KG1 (cell line): ENCODE measurements around the gene INTS2.
"Not testable (repeated sequence)": the region's sequence is repeated elsewhere in the genome, so short reads cannot be mapped to it uniquely, and the experiment has no call there.

Experiments
- DNase-seq: peaks from one replicate; lab custom pipeline; 2025; lab: John Stamatoyannopoulos, UW

The INTS2 gene

DNA sequence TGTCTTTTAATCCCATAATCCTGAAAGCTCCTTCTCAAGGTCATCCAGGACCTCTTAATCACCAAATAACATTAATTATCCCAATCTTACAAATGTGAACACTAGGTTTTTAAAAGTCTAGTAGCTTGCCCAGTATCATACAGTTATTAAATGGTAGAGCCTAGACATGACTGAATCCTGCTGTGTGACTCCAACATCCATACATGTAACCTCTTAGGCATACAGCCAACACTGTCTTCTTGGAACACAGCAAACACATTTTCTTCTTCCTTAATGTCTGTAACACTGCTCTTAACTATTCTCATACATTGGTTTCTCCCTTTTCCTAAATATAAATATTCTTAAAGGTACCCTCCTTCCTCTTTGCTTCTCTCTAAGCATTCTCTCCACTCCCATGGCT is 78.1 kb downstream of the INTS2 start:
- no peak for DNase-seq

GRCh38 chr17:61848896-61849295 is 78.9 kb downstream of the INTS2 start:
- DNase-seq, result no peak

- DNase-seq, result no peak
Measured at GRCh38 chr17:61848247-61848646, 79.5 kb downstream of the INTS2 start.

- DNase-seq, result no peak
Measured at GRCh38 chr17:61847659-61848058, 80.1 kb downstream of the INTS2 start.

DNA sequence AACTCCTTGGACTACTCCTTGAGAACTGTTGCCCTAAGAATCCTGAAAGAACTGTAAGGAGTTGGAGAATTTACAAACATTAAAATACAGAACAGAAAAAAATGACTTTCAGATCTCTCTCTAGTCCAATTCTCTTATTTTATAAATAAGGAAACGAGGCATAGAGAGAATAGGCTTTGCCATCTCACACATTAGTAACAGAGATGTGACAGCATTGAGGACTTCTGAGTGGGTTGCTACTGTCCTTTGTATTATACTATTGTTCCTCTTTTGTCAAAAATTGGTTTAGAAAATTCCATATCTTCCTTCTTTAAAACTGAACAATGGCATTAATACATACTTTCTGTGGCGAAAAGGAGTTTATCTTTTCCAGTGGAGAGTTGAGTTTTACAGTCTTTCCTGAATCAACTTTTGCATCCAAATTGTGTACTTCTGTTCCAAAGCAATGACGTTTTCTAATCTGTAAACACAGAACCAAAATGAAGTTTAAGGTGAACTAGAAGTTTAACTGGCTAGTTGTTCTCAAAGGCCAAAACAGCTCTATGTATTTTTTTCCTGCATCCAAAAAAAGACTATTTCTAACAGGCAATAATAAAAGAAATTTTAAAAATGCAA is 80.9 kb downstream of the INTS2 start:
- no peak for DNase-seq

GRCh38 chr17:61846088-61846487 is 81.7 kb downstream of the INTS2 start:
- DNase-seq, result no peak

- DNase-seq, result no peak
Measured at GRCh38 chr17:61843435-61843834, 84.3 kb downstream of the INTS2 start.

- no peak for DNase-seq
Measured at GRCh38 chr17:61842899-61843298, 84.9 kb downstream of the INTS2 start.

DNA sequence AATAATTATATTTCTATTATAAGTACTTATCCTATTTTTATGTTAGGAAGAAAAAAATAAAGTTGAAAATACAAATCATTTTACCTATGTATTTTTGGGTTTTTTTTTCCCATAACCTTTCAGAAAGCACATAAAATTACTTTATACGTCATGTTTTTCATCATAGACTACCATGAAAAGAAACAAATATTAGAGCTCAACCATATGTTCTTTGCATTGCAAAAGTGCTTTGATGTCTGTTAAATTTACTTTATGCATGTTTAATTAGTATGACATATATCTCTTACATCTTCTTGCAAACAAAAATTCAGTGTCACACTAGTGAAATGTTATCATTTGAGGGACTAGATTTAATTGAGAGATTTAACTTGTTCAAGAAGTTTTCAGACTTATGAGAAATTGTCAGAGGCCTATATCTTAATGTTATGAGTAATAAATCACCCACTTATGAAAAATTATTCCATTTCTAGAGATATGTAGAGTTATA is 88.4 kb downstream of the INTS2 start:
- DNase-seq, result no peak

GRCh38 chr17:61837175-61838051 is 90.4 kb downstream of the INTS2 start:
- DNase-seq, result no peak

DNA sequence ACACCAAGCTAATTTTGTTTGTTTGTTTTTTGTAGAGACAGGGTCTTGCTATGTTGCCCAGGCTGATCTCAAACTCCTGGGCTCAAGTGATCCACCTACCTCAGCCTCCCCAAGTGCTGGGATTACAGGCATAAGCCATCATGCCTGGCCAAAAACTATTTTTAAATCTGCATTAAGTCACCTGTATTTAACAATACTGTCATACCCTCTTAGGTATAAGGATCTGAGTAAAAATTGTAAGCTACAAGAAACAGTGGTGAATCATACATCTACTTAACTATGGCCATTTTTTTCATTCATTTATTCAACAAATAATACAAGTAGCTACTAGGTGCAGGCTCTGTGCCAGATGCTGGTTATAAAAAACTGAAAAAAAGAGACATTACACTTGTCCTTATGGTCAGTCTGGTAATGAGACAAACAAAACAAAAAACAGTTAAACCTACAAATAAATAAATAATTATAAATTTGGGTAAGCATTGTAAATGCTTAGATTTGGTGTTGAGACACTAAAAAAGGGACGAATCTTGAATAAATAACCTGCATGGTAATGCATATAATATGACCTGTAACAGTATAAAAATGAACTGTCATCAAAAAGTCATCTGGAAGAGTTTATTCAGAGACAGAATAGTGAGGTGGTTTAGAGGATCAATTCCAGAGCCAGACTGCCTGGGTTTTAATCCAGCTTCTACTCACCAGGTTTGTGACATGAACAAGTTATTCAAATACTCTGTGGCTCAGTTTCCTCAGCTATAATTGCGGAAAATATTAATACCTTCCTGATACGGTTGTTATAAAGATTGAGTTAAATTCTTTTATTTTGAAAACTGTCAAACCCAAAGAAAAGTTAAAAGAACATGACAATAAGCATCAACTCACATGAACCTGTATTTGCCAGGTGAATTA is 91.3 kb downstream of the INTS2 start:
- DNase-seq, result no peak

- DNase-seq, result no peak
Measured at GRCh38 chr17:61835606-61836005, 92.2 kb downstream of the INTS2 start.

DNA sequence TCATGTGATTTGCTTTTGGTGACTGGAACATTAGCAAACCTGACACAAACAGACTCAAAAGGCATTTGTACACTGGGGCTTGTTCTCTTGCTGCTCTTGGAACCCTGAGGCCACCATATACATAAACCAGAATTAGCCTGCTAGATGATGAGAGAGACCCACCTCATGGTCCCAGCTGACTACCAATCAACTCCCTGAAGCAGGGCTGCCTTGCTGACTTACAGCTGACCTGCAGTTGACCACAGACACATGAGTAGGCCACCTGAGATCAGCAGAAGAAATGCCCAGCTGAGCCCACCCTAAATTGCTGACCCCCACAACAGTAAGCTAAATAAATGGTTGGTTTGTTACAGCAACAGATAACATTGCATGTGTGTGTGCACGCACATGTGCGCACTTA is 93.2 kb downstream of the INTS2 start:
- no peak for DNase-seq

DNA sequence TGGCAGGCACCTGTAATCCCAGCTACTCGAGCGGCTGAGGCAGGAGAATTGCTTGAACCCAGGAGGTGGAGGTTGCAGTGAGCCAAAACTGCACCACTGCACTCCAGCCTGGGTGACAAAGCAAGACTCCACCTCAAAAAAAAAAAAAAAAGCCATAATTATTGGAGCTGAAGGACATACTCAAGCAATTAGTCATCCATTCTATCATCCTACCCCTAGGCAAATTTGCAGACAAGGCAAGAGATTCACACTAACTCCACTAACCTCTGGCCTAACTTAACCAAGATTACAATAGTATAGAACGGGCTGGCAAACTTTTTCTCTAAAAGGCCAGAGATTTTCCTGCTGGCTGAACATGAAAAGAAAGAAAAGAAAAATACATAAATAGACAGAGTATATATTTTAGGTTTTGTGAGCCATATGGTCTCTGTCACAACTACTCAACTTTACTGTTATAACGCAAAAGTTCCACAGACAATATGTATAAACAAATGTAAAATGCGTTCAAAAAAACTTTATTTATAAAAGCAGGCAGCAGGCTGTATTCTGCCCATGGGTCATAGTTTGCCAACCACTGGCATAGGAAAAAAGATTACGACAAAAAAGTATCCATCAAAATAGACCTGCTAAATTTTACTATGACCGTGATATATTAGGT is 94.1 kb downstream of the INTS2 start:
- no peak for DNase-seq

- no peak for DNase-seq
Measured at GRCh38 chr17:61832463-61832862, 95.3 kb downstream of the INTS2 start.

DNA sequence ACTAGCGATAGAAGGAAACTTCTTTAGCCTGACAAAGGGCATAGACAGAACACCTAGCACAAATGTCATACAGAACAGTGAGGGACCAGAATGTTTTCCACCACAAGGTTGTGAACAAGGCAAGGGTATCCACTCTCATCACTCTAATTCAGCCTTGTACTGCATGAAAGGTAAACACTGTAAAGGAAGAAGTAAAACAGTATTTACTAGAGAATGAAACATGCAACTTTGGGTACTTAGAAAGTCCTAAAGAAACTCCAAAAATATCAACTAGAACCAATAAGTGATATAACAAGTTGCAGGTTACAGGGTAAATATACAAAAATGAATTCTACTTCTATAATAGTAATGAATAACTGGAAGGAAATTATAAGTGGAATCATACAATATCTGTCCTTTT is 96.7 kb downstream of the INTS2 start:
- DNase-seq, result no peak

- no peak for DNase-seq
Measured at GRCh38 chr17:61828694-61829093, 99.1 kb downstream of the INTS2 start.

DNA sequence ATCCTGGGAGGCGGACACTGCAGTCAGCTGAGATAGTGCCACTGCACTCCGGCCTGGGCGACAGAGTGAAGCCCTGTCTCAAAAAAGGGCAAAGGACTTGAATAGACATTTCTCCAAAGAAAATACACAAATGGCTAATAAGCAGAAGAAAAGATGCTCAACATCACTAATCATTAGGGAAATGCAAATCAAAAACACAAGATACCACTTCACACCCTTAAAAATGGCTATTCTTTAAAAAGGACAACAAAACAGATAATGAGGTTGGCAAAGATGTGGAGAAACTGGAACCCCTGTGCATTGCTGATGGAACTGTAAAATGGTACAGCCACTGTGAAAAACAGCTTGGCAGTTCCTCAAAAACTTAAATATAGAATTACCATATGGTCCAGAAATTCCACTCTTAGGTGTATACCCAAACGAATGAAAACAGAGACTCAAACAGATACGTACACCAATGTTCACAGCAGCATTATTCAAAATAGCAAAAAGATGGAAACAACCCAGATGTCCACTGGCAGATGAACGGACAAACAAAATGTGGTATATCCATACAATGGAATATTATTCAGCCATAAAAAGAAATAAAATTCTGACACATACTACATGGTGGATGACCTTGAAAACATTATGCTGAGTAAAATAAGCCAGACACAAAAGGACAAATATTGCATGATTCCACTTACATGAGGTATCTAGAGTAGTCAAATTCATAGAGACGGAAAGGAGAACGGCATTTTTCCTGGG is 100.0 kb downstream of the INTS2 start:
- DNase-seq, result no peak

GRCh38 chr17:61826866-61827265 is 100.9 kb downstream of the INTS2 start:
- DNase-seq, result not testable (repeated sequence)

GRCh38 chr17:61826198-61826597 is 101.6 kb downstream of the INTS2 start:
- DNase-seq, result not testable (repeated sequence)
